Measurements from ENCODE around the gene KRTAP4-3. TPM values are rescaled to one million over a fixed set of nuclear protein-coding genes. Genes with fewer than 3 reads are reported as not detected.
"Not testable (repeated sequence)": the region's sequence is repeated elsewhere in the genome, so short reads cannot be mapped to it uniquely, and the experiment has no call there.

The KRTAP4-3 gene
- total RNA-seq, 1 donor from 2014 or later = not detected

- intact Hi-C loops (cut with micrococcal nuclease) = no loop called here
- H3K9me3 ChIP-seq (replicated peaks) = no peaks in the 10 kb centered on the region
- H3K36me3 ChIP-seq = no peaks in the 10 kb centered on the region
- no peak for TF ChIP-seq CTCF (IDR thresholded peaks at IDR 0.05; ENCODE audit: borderline replicate concordance)
- H3K4me1 ChIP-seq = no peaks in the 10 kb centered on the region
- H3K4me3 ChIP-seq = no peak overlapping the region
- no peak overlapping the region for H3K27ac ChIP-seq (replicated peaks)
- H3K27me3 ChIP-seq (ENCODE audit: low read depth) = peaks cover 73% of the 10 kb centered on the region
- no peak for DNase-seq
Measured at GRCh38 chr17:41118721-41119120, 49.3 kb downstream of the KRTAP4-3 start.

DNA sequence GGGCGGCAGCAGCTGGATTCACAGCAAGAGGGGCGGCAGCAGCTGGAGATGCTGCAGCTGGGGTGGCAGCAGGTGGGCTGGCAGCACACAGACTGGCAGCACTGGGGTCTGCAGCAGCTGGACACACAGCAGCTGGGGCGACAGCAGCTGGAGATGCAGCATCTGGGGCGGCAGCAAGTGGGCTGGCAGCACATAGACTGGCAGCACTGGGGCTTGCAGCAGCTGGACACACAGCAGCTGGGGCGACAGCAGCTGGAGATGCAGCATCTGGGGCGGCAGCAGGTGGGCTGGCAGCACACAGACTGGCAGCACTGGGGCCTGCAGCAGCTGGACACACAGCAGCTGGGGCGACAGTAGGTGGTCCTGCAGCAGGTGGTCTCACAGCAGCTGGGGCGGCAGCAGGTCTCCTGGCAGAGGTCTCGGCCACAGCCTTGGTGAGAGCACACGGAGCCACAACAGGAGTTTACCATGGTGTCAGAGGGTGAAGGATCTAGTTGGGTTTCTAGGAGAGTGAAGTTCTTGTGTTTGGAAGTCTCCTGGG is 50.1 kb downstream of the KRTAP4-3 start, which contains the start of gene KRTAP4-11:
KRTAP4-11 (minus strand) TSS at position 528 of the 541 bp plus-strand sequence; CDS start at position 470, 58 bp downstream.
- H3K4me3 ChIP-seq; H3K9me3 ChIP-seq (replicated peaks); DNase-seq; H3K27ac ChIP-seq (replicated peaks); intact Hi-C loops (cut with micrococcal nuclease); H3K36me3 ChIP-seq; H3K4me1 ChIP-seq: not testable (repeated sequence)
- peaks cover 65% of the 10 kb centered on the region for H3K27me3 ChIP-seq (ENCODE audit: low read depth)

Other genes starting within 250 kb of the KRTAP4-3 start
- gene KRT23, start 230.6 kb downstream of the KRTAP4-3 start, total RNA-seq = 0.33 TPM
- gene KRT39, start 201.3 kb downstream of the KRTAP4-3 start, total RNA-seq = not detected
- gene KRT40, start 183.9 kb downstream of the KRTAP4-3 start, total RNA-seq = not detected
- not detected for gene KRTAP3-3, start 174.1 kb downstream of the KRTAP4-3 start, total RNA-seq
- gene KRTAP3-2, start 168.3 kb downstream of the KRTAP4-3 start, total RNA-seq = not detected
- gene KRTAP3-1, start 159.1 kb downstream of the KRTAP4-3 start, total RNA-seq = not detected
- not detected for gene KRTAP1-5, start 141.0 kb downstream of the KRTAP4-3 start, total RNA-seq
- gene KRTAP1-4, start 138.0 kb downstream of the KRTAP4-3 start, total RNA-seq = not detected
- gene KRTAP1-3, start 133.3 kb downstream of the KRTAP4-3 start, total RNA-seq = not detected
- gene KRTAP1-1, start 126.8 kb downstream of the KRTAP4-3 start, total RNA-seq = not detected
- gene KRTAP2-1, start 120.9 kb downstream of the KRTAP4-3 start, total RNA-seq = not detected
- gene KRTAP2-2, start 113.0 kb downstream of the KRTAP4-3 start, total RNA-seq = not detected
- gene KRTAP2-3, start 108.1 kb downstream of the KRTAP4-3 start, total RNA-seq = not detected
- gene KRTAP2-4, start 102.3 kb downstream of the KRTAP4-3 start, total RNA-seq = not detected
- not detected for gene KRTAP4-7, start 84.1 kb downstream of the KRTAP4-3 start, total RNA-seq
- gene KRTAP4-8, start 70.1 kb downstream of the KRTAP4-3 start, total RNA-seq = not detected
- not detected for gene KRTAP4-16, start 66.0 kb downstream of the KRTAP4-3 start, total RNA-seq
- not detected for gene KRTAP4-9, start 62.8 kb downstream of the KRTAP4-3 start, total RNA-seq
- not detected for gene KRTAP4-11, start 49.8 kb downstream of the KRTAP4-3 start, total RNA-seq
- gene KRTAP4-12, start 44.0 kb downstream of the KRTAP4-3 start, total RNA-seq = not detected
- not detected for gene KRTAP4-6, start 27.7 kb downstream of the KRTAP4-3 start, total RNA-seq
- not detected for gene KRTAP4-5, start 18.4 kb downstream of the KRTAP4-3 start, total RNA-seq
- not detected for gene KRTAP4-4, start 7.5 kb downstream of the KRTAP4-3 start, total RNA-seq
- not detected for gene KRTAP4-2, start 10.0 kb upstream of the KRTAP4-3 start, total RNA-seq
- gene KRTAP4-1, start 16.7 kb upstream of the KRTAP4-3 start, total RNA-seq = not detected
- gene KRTAP9-1, start 21.7 kb upstream of the KRTAP4-3 start, total RNA-seq = not detected
- gene KRTAP9-2, start 58.4 kb upstream of the KRTAP4-3 start, total RNA-seq = not detected
- gene KRTAP9-3, start 64.2 kb upstream of the KRTAP4-3 start, total RNA-seq = not detected
- not detected for gene KRTAP9-8, start 69.8 kb upstream of the KRTAP4-3 start, total RNA-seq
- gene KRTAP9-4, start 81.5 kb upstream of the KRTAP4-3 start, total RNA-seq = not detected
- gene KRTAP9-9, start 87.2 kb upstream of the KRTAP4-3 start, total RNA-seq = not detected
- not detected for gene KRTAP9-6, start 97.2 kb upstream of the KRTAP4-3 start, total RNA-seq
- not detected for gene KRTAP9-7, start 107.5 kb upstream of the KRTAP4-3 start, total RNA-seq
- gene KRTAP29-1, start 134.6 kb upstream of the KRTAP4-3 start, total RNA-seq = not detected
- not detected for gene KRTAP16-1, start 141.1 kb upstream of the KRTAP4-3 start, total RNA-seq
- not detected for gene KRTAP17-1, start 147.5 kb upstream of the KRTAP4-3 start, total RNA-seq
- gene KRT33A, start 182.6 kb upstream of the KRTAP4-3 start, total RNA-seq = not detected
- gene KRT33B, start 201.6 kb upstream of the KRTAP4-3 start, total RNA-seq = not detected
- gene KRT34, start 214.1 kb upstream of the KRTAP4-3 start, total RNA-seq = not detected
- not detected for gene KRT31, start 229.4 kb upstream of the KRTAP4-3 start, total RNA-seq

Measured in left ventricle myocardium inferior (tissue), 1 donor.